ENCODE measurements around the gene PER2. TPM values are rescaled to one million over a fixed set of nuclear protein-coding genes. Genes with fewer than 3 reads are reported as not detected.

Gene PER2
- total and polyA plus RNA-seq, 9 of the 15 experiments (the other 6 are each of a cell fraction or from before 2014, with no cell fraction given) = 1.1 to 10.3 (median 2.9) TPM

- ChIA-PET CTCF (ENCODE audit: low intra/inter-chr PET ratio) (no interaction called here), POLR2A (interaction anchor here (0.6 kb wide), 2 partner anchors 128 to 187 kb away, joined by 3 to 4 read pairs; partner anchors contain the start of gene SCLY)
- H3K9me1 ChIP-seq (ENCODE audit: control insufficient read depth, insufficient read depth, low read length) = no peaks in the 10 kb centered on the region
- no peak overlapping the region for H3K4me2 ChIP-seq (ENCODE audit: insufficient read depth, low read length)
- in situ Hi-C loops (cut with MboI) = no loop called here
- no peak overlapping the region for H3K9ac ChIP-seq (ENCODE audit: insufficient read depth in 1 of 2, low read depth in 2 of 2, low read length in 2 of 2)
- no peak for TF ChIP-seq MYNN (IDR thresholded peaks at IDR 0.05)
- no peak for TF ChIP-seq MYNN (CRISPR knock-in tag; IDR thresholded peaks at IDR 0.05)
- TF ChIP-seq ATF3 (IDR thresholded peaks at IDR 0.05) = peak; percentile 45; the same call in 1 of the 2 replicates
- TF ChIP-seq ATF3 (CRISPR knock-in tag; conservative IDR thresholded peaks at IDR 0.05) = no peak
- TF ChIP-seq CEBPB (tag; IDR thresholded peaks at IDR 0.05) = peak; percentile 62; the same call in 1 of the 2 replicates
- no peak for TF ChIP-seq CEBPG (CRISPR knock-in tag; IDR thresholded peaks at IDR 0.05)
- TF ChIP-seq CEBPG (tag; conservative IDR thresholded peaks at IDR 0.05 in 1 of 2, IDR thresholded peaks at IDR 0.05 in 1 of 2) = peak; percentile 47 to 76
- H3K4me1 ChIP-seq (replicated peaks in 1 of 2; ENCODE audit: control insufficient read depth in 2 of 2, insufficient read depth in 2 of 2, low read length in 2 of 2) = no peaks in the 10 kb centered on the region; a peak in 1 of 5 replicates
- H3K9me3 ChIP-seq (replicated peaks; ENCODE audit: control insufficient read depth, insufficient read depth, low read depth, low read length) = no peaks in the 10 kb centered on the region
- no peak overlapping the region for H3K4me3 ChIP-seq
- ATAC-seq (no peak), DNase-seq (ENCODE audit: extremely low read depth in 1 of 4, low spot score in 3 of 4) (no peak), FAIRE-seq (no peak)
- intact Hi-C loops (cut with micrococcal nuclease) = no loop called here
- no peaks in the 10 kb centered on the region for H3K79me2 ChIP-seq (ENCODE audit: control insufficient read depth, insufficient read depth, low read length)
- WGBS (ENCODE audit: insufficient coverage, low coverage, missing lambda C conversion rate) = 86% methylated on average over 13 of the region's 13 CpGs
- no TSS peak for BruUV-seq (replicated peaks)
- H4K20me1 ChIP-seq (replicated peaks; ENCODE audit: control insufficient read depth, insufficient read depth, low read length) = no peaks in the 10 kb centered on the region
- peaks cover 19% of the 10 kb centered on the region; the same call in 1 of the 3 replicates for H3K36me3 ChIP-seq (ENCODE audit: control insufficient read depth, insufficient read depth, low read length)
- no peak overlapping the region for H3K27ac ChIP-seq (ENCODE audit: extremely low read depth, low read depth, low read length)
- H3K27me3 ChIP-seq (ENCODE audit: control insufficient read depth in 2 of 2, insufficient read depth in 2 of 2, low read length in 2 of 2) = no peaks in the 10 kb centered on the region
- no peak overlapping the region for H2AFZ ChIP-seq (ENCODE audit: low read depth, low read length)
These were observed 41.2 kb downstream of the PER2 start for GRCh38 chr2:238247002-238247822.

Data from K562 (cell line).